PC-3 (cell line): ENCODE results near the gene TTI1. TPM values are rescaled to one million over a fixed set of nuclear protein-coding genes. Genes with fewer than 3 reads are reported as not detected.

Experiments
- ATAC-seq: fragments of 200-7000 bp; cut with Tn5 transposase; 2 replicates; pipeline ENCODE4 v1.9.1; 2020; ENCODE audit warnings: mild to moderate bottlenecking, moderate library complexity
- BruUV-seq: library from RNA; stranded (reverse); fragments of 400-500 nt; replicated peaks from 2 replicates; lab custom pipeline; 2021; lab: Mats Ljungman, UMichigan
- CTCF ChIA-PET: fragments of 300-600 bp; sonication (Branson Sonifier 250); formaldehyde crosslinking; loops from one replicate; lab custom pipeline; 2022; ENCODE audit warnings: antibody characterized with exemption; lab: Charles Lee
- POLR2A ChIA-PET: fragments of 300-600 bp; sonication (Branson Sonifier 250); formaldehyde crosslinking; loops from one replicate; lab custom pipeline; 2022; ENCODE audit warnings: antibody characterized with exemption; ENCODE audit not compliant: unreplicated experiment; lab: Charles Lee
- DNase-seq: peaks from one replicate; pipeline ENCODE4 v3.0.0-alpha.2; 2015
- H2AFZ ChIP-seq: fragments of 300-600 bp; sonication (generic); 2 replicates; pipeline ENCODE4 v1.6.0; 2016; ENCODE audit warnings: antibody characterized with exemption, low read length
- H3F3A ChIP-seq: fragments of 300-600 bp; sonication (generic); one replicate; pipeline ENCODE4 v1.6.0; 2017; ENCODE audit warnings: antibody characterized with exemption, low read length, control low read depth, mild to moderate bottlenecking; ENCODE audit not compliant: unreplicated experiment
- H3K27ac ChIP-seq: fragments of 300-600 bp; sonication (generic); 2 replicates; pipeline ENCODE4 v1.5.1; 2016; ENCODE audit warnings: mild to moderate bottlenecking, low read length
- H3K27me3 ChIP-seq: fragments of 300-600 bp; sonication (generic); 2 replicates; pipeline ENCODE4 v1.6.1; 2016; ENCODE audit warnings: low read length, mixed read lengths
- H3K36me3 ChIP-seq: fragments of 300-600 bp; sonication (generic); 2 replicates; pipeline ENCODE4 v1.6.1; 2016; ENCODE audit warnings: low read depth, mixed run types, low read length, mixed read lengths
- H3K4me1 ChIP-seq: fragments of 300-600 bp; sonication (generic); 2 replicates; pipeline ENCODE4 v1.5.1; 2016; ENCODE audit warnings: low read length; ENCODE audit not compliant: insufficient read depth
- H3K4me2 ChIP-seq: fragments of 300-600 bp; sonication (generic); 2 replicates; pipeline ENCODE4 v1.6.0; 2016; ENCODE audit warnings: low read length
- H3K4me3 ChIP-seq: fragments of 300-600 bp; sonication (generic); 2 replicates; pipeline ENCODE4 v1.5.1; 2016; ENCODE audit warnings: mild to moderate bottlenecking, low read length, mixed read lengths
- H3K79me2 ChIP-seq: fragments of 300-600 bp; sonication (generic); 2 replicates; pipeline ENCODE4 v1.6.1; 2017; ENCODE audit warnings: low read length, mixed read lengths
- H3K9ac ChIP-seq: fragments of 300-600 bp; sonication (generic); 2 replicates; pipeline ENCODE4 v1.6.0; 2016; ENCODE audit warnings: mild to moderate bottlenecking, low read length
- H3K9me2 ChIP-seq: fragments of 300-600 bp; sonication (generic); replicated peaks from 2 replicates; pipeline ENCODE4 v1.6.1; 2016; ENCODE audit warnings: mixed run types, low read length, mixed read lengths
- H3K9me3 ChIP-seq: fragments of 300-600 bp; sonication (generic); 2 replicates; pipeline ENCODE4 v1.6.1; 2016; ENCODE audit warnings: low read length, mixed read lengths
- H4K20me1 ChIP-seq: fragments of 300-600 bp; sonication (generic); 2 replicates; pipeline ENCODE4 v1.6.1; 2016; ENCODE audit warnings: low read length, mixed read lengths
- EZH2 ChIP-seq: fragments of 300-600 bp; sonication (generic); IDR thresholded peaks from one replicate; pipeline ENCODE4 v1.6.1; 2017; ENCODE audit warnings: antibody characterized with exemption, mild to moderate bottlenecking, low read length; ENCODE audit not compliant: unreplicated experiment
- EZH2phosphoT487 ChIP-seq: fragments of 300-600 bp; sonication (generic); IDR thresholded peaks from 2 replicates; pipeline ENCODE4 v1.6.1; 2018; ENCODE audit warnings: mild to moderate bottlenecking, antibody characterized with exemption, low read length, borderline replicate concordance
- intact Hi-C: fragments of 100-400 bp; cut with micrococcal nuclease; formaldehyde crosslinking; loops from 2 replicates; pipeline ENCODE4 v1.9.0; 2023
- total RNA-seq: library from RNA; depleted of rRNA; stranded (reverse); fragments of >200 nt; gene quantifications from 2 replicates; pipeline ENCODE4 v1.2.3, GENCODE V29; 2014
- TF ChIP-seq, protein P1 (sequence below): fragments of 300-600 bp; sonication (generic); conservative IDR thresholded peaks from 2 replicates; pipeline ENCODE4 v1.5.1; 2017; ENCODE audit warnings: antibody characterized with exemption, low read depth, mild to moderate bottlenecking, low read length

Gene TTI1
- total RNA-seq, 1 experiment from 2014 or later, result 23.2 TPM

DNA sequence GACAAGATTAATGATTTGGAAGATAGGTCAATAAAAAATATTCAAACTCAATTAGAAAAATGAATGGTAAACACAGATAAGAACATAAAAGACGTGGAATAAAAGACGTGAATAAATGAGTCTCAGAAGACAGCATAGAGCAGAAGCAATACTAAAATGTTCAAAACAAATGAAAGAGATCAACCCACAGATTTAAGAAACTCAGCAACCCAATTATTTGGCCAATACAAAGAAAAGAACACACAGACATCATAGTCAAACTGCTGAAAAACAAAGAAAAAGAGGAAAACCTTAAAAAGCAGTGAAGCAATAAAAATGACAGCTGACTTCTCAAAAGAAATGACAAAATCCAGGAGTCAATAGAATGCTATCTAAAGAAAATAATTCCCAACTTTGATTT lies 14.9 kb downstream of the TTI1 start:
- H3K9ac ChIP-seq, result no peak overlapping the region
- H3K79me2 ChIP-seq, result peaks cover 62% of the 10 kb centered on the region
- no peak overlapping the region for H3K27ac ChIP-seq
- intact Hi-C loops, result no loop called here
- no TSS peak for BruUV-seq
- ChIA-PET CTCF (no interaction called here), POLR2A (no interaction called here)
- no peaks in the 10 kb centered on the region; the same call in 1 of the 2 replicates for H3K9me3 ChIP-seq
- H3K4me3 ChIP-seq, result no peak overlapping the region
- H4K20me1 ChIP-seq, result peaks cover 5% of the 10 kb centered on the region
- no peak for ATAC-seq
- DNase-seq, result no peak
- no peaks in the 10 kb centered on the region for H3K27me3 ChIP-seq
- H3F3A ChIP-seq, result peaks cover 4% of the 10 kb centered on the region
- TF ChIP-seq EZH2 (no peak), EZH2phosphoT487 (no peak)
- TF ChIP-seq, protein P1, sequence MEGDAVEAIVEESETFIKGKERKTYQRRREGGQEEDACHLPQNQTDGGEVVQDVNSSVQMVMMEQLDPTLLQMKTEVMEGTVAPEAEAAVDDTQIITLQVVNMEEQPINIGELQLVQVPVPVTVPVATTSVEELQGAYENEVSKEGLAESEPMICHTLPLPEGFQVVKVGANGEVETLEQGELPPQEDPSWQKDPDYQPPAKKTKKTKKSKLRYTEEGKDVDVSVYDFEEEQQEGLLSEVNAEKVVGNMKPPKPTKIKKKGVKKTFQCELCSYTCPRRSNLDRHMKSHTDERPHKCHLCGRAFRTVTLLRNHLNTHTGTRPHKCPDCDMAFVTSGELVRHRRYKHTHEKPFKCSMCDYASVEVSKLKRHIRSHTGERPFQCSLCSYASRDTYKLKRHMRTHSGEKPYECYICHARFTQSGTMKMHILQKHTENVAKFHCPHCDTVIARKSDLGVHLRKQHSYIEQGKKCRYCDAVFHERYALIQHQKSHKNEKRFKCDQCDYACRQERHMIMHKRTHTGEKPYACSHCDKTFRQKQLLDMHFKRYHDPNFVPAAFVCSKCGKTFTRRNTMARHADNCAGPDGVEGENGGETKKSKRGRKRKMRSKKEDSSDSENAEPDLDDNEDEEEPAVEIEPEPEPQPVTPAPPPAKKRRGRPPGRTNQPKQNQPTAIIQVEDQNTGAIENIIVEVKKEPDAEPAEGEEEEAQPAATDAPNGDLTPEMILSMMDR, result no peak
- H3K9me2 ChIP-seq, result no peaks in the 10 kb centered on the region
- H3K4me1 ChIP-seq, result peaks cover 25% of the 10 kb centered on the region
- no peak overlapping the region for H2AFZ ChIP-seq
- H3K36me3 ChIP-seq, result peaks cover 56% of the 10 kb centered on the region
- no peak overlapping the region for H3K4me2 ChIP-seq

DNA sequence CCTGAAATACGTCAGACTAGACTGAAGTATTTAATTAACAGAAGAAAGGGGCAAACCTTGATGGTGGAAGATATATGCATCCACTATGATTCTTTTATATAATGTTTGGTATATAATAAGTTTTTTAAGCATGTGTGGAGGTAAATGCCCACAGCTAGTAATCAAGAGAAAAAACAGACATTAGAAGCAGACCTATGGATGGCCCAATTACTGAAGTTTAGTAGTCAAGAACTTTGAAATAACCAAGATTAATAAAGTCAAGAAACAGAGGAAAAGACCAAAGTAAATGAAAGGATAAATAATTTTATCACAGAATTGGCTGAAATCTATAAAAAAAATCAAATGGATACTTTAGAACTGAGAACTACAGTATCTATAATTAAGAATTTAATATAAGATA lies 15.3 kb downstream of the TTI1 start:
- Histone ChIP-seq H3K4me1 (peaks cover 21% of the 10 kb centered on the region), H3K27me3 (no peaks in the 10 kb centered on the region), H3K4me2 (no peak overlapping the region), H3K9ac (no peak overlapping the region), H3K9me2 (no peaks in the 10 kb centered on the region), H3K9me3 (no peaks in the 10 kb centered on the region; the same call in 1 of the 2 replicates), H3K36me3 (peaks cover 60% of the 10 kb centered on the region), H3K4me3 (no peak overlapping the region), H4K20me1 (peaks cover 1% of the 10 kb centered on the region), H3K79me2 (peaks cover 58% of the 10 kb centered on the region), H3F3A (peaks cover 4% of the 10 kb centered on the region), H2AFZ (no peak overlapping the region), H3K27ac (no peak overlapping the region)
- intact Hi-C loops, result no loop called here
- TF ChIP-seq EZH2phosphoT487 (no peak), EZH2 (no peak)
- TF ChIP-seq, protein P1, result no peak
- CTCF ChIA-PET, result no interaction called here
- DNase-seq, result no peak
- no TSS peak for BruUV-seq
- POLR2A ChIA-PET, result no interaction called here
- ATAC-seq, result no peak

DNA sequence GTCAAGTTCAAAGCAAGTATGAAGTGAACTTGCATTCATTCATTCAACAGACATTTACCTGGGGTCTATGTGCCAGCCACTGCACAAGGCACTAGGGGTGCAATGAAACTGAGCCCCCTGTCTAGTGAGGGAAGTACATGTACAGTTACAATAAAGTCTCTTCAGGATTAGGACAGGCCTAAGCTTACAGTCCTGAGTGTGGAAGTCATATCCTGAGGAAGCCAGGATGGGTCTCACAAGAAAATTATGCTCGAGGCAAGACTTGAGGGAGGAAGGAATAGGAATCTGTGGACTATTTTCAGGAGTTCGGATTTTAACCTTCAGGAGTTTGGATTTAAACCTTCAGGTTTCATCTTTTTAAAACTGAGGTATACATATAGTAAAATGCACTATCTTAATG lies 19.4 kb downstream of the TTI1 start:
- DNase-seq (no peak), ATAC-seq (no peak)
- TF ChIP-seq EZH2 (no peak), EZH2phosphoT487 (no peak)
- TF ChIP-seq, protein P1, result no peak
- Histone ChIP-seq H3K4me1 (no peaks in the 10 kb centered on the region), H3K36me3 (peaks cover 73% of the 10 kb centered on the region), H3F3A (no peaks in the 10 kb centered on the region), H3K79me2 (peaks cover 44% of the 10 kb centered on the region), H4K20me1 (no peaks in the 10 kb centered on the region), H2AFZ (no peak overlapping the region), H3K4me2 (no peak overlapping the region), H3K9ac (no peak overlapping the region), H3K27ac (no peak overlapping the region), H3K27me3 (no peaks in the 10 kb centered on the region), H3K4me3 (no peak overlapping the region), H3K9me2 (no peaks in the 10 kb centered on the region), H3K9me3 (no peaks in the 10 kb centered on the region)
- intact Hi-C loops, result no loop called here
- CTCF ChIA-PET, result no interaction called here
- POLR2A ChIA-PET, result no interaction called here
- BruUV-seq, result no TSS peak
